ENCODE measurements around the gene MFSD12.

GRCh38 chr19:3550947-3551791, 6.2 kb downstream of the MFSD12 start:
- TF ChIP-seq EZH2 (IDR thresholded peaks at IDR 0.05; ENCODE audit: borderline replicate concordance) (no peak), CTCF (IDR thresholded peaks at IDR 0.05; ENCODE audit: poor library complexity) (no peak)
